ENCODE measurements around the gene TMEM247. TPM values are rescaled to one million over a fixed set of nuclear protein-coding genes. Genes with fewer than 3 reads are reported as not detected.

TMEM247 gene
- not detected for total RNA-seq

- Histone ChIP-seq H3K9me3 (no peaks in the 10 kb centered on the region), H3K27me3 (no peaks in the 10 kb centered on the region), H3K27ac (no peak within 1 kb of the TSS), H3K4me3 (no peak within 1 kb of the TSS), H3K4me1 (no peaks in the 10 kb centered on the region), H3K36me3 (no peaks in the 10 kb centered on the region)
- TF ChIP-seq POLR2AphosphoS5 (IDR thresholded peaks at IDR 0.05) (no peak), CTCF (IDR thresholded peaks at IDR 0.05) (no peak), EP300 (IDR thresholded peaks at IDR 0.05) (no peak), POLR2A (IDR thresholded peaks at IDR 0.05) (no peak)
- ATAC-seq: no peak
- WGBS, 2 donors (ENCODE audit: low coverage in 1 of 2): 100% methylated on average over 4 of the region's 5 CpGs; no CpG with 5 or more reads in 1 of the 2 donors
Measured at GRCh38 chr2:46479265-46479664, at the start of gene TMEM247. Gene TMEM247, plus strand, starts transcription at chr2:46479565.

DNA sequence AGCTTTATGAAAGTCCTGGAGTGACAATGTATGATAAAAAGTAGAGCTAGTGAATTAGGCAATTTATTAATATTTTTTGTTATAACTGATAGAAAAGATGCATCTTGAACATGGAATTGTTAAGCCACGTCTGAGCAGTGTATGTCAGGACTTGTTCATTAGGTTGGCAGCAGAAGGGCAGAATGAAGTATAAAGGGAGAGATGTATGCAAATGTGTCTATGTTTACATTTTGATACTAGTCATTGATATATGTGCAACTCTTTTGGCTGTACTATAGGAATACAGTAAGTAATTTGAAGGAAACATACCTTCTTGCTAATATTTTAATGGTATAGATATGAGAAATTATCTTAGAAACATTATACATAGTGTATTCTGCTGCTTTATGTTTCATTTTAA lies 49.0 kb upstream of the TMEM247 start:
- H3K27ac ChIP-seq: no peak overlapping the region
- ATAC-seq: no peak
- no peaks in the 10 kb centered on the region for H3K4me1 ChIP-seq
- H3K4me3 ChIP-seq: no peak overlapping the region
- H3K9me3 ChIP-seq: no peaks in the 10 kb centered on the region
- no peak for TF ChIP-seq POLR2A (IDR thresholded peaks at IDR 0.05)
- no peak for TF ChIP-seq CTCF (IDR thresholded peaks at IDR 0.05)
- no peak for TF ChIP-seq EP300 (IDR thresholded peaks at IDR 0.05)
- TF ChIP-seq POLR2AphosphoS5 (IDR thresholded peaks at IDR 0.05): no peak
- no peaks in the 10 kb centered on the region for H3K36me3 ChIP-seq
- no peaks in the 10 kb centered on the region for H3K27me3 ChIP-seq
- WGBS, 2 donors (ENCODE audit: low coverage in 1 of 2): 78 to 100% methylated on average over 1 of the region's 1 CpG

GRCh38 chr2:46430992-46431391 lies 48.4 kb upstream of the TMEM247 start:
- ATAC-seq: no peak
- Histone ChIP-seq H3K36me3 (no peaks in the 10 kb centered on the region), H3K27ac (no peak overlapping the region), H3K4me1 (no peaks in the 10 kb centered on the region), H3K9me3 (no peaks in the 10 kb centered on the region), H3K27me3 (no peaks in the 10 kb centered on the region), H3K4me3 (no peak overlapping the region)
- no peak for TF ChIP-seq POLR2AphosphoS5 (IDR thresholded peaks at IDR 0.05)
- no peak for TF ChIP-seq CTCF (IDR thresholded peaks at IDR 0.05)
- TF ChIP-seq EP300 (IDR thresholded peaks at IDR 0.05): no peak
- TF ChIP-seq POLR2A (IDR thresholded peaks at IDR 0.05): no peak
- 77 to 88% methylated on average over 1 of the region's 1 CpG for WGBS, 2 donors (ENCODE audit: low coverage in 1 of 2)

DNA sequence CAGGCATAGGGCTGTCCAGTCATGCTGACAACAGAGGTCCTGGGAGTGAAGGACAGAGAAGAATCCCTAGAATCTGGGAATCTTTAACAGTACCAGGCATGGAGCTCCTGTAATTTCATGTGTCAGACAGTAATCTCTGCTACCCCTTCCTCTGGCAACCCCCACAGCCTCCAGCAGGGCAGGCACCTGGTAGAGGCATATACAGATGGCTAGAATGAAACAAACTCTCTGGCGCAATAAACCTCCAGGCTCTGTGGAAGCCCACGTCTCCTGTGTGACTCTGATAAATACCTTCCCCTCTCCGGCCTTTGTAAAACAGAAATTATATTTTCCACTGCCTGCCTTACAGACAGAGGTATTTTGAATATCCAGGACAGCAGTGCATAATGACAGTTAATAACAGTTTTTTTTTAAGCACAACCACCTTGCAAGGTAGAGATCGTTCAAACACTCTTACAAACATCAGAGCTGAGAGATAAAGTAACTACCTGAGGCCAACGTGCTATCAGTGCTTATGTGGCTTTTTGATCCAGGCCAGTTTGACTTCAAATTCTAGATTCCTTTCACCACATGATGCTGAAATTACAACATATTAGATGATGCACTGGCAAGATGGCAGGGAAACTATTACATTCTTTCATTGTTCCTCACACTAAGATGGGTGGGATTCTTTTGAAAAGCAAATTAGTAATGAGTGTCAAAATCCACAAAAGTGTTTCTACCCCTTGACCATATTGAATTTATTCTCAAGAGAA lies 47.7 kb upstream of the TMEM247 start:
- no peak for ATAC-seq
- H3K27me3 ChIP-seq: no peaks in the 10 kb centered on the region
- TF ChIP-seq CTCF (IDR thresholded peaks at IDR 0.05) (no peak), POLR2A (IDR thresholded peaks at IDR 0.05) (no peak), EP300 (IDR thresholded peaks at IDR 0.05) (no peak), POLR2AphosphoS5 (IDR thresholded peaks at IDR 0.05) (no peak)
- H3K4me3 ChIP-seq: no peak overlapping the region
- H3K4me1 ChIP-seq: no peaks in the 10 kb centered on the region
- 68 to 90% methylated on average over 5 of the region's 5 CpGs for WGBS, 2 donors (ENCODE audit: low coverage in 1 of 2)
- no peaks in the 10 kb centered on the region for H3K36me3 ChIP-seq
- H3K27ac ChIP-seq: no peak overlapping the region
- no peaks in the 10 kb centered on the region for H3K9me3 ChIP-seq

GRCh38 chr2:46434851-46435273 lies 44.5 kb upstream of the TMEM247 start:
- no peak for TF ChIP-seq CTCF (IDR thresholded peaks at IDR 0.05)
- TF ChIP-seq POLR2A (IDR thresholded peaks at IDR 0.05): no peak
- TF ChIP-seq EP300 (IDR thresholded peaks at IDR 0.05): no peak
- H3K9me3 ChIP-seq: no peaks in the 10 kb centered on the region
- WGBS, 2 donors (ENCODE audit: low coverage in 1 of 2): 71 to 79% methylated on average over 2 to 3 of the region's 3 CpGs
- no peak overlapping the region for H3K4me3 ChIP-seq
- no peaks in the 10 kb centered on the region for H3K36me3 ChIP-seq
- ATAC-seq: no peak
- no peak overlapping the region for H3K27ac ChIP-seq
- no peaks in the 10 kb centered on the region for H3K27me3 ChIP-seq
- no peaks in the 10 kb centered on the region for H3K4me1 ChIP-seq
